DMS53 (cell line): ENCODE measurements around the gene CCDC88C.

Experiments used
- DNase-seq: peaks from one replicate; lab custom pipeline; 2025; lab: John Stamatoyannopoulos, UW

CCDC88C gene

GRCh38 chr14:91377700-91378652, 39.6 kb downstream of the CCDC88C start:
- DNase-seq = peak; percentile 52

- peak; percentile 88 for DNase-seq
These were observed 40.8 kb downstream of the CCDC88C start for GRCh38 chr14:91376547-91377477.

- DNase-seq = peak; percentile 80
These were observed 41.7 kb downstream of the CCDC88C start for GRCh38 chr14:91375720-91376452.

GRCh38 chr14:91374879-91375702, 42.5 kb downstream of the CCDC88C start:
- peak; percentile 94 for DNase-seq

GRCh38 chr14:91374287-91374878, 43.2 kb downstream of the CCDC88C start:
- DNase-seq = peak; percentile 76

GRCh38 chr14:91373591-91374254, 43.9 kb downstream of the CCDC88C start:
- peak; percentile 48 for DNase-seq

GRCh38 chr14:91372671-91373495, 44.7 kb downstream of the CCDC88C start:
- peak; percentile 89 for DNase-seq

GRCh38 chr14:91371990-91372375, 45.6 kb downstream of the CCDC88C start:
- peak; percentile 29 for DNase-seq

GRCh38 chr14:91371011-91371989, 46.3 kb downstream of the CCDC88C start:
- DNase-seq = peak; percentile 73

- peak; percentile 90 for DNase-seq
These were observed 47.8 kb downstream of the CCDC88C start for GRCh38 chr14:91369628-91370445.

- DNase-seq = no peak
These were observed 48.7 kb downstream of the CCDC88C start for GRCh38 chr14:91368776-91369416.

- no peak for DNase-seq
These were observed 50.1 kb downstream of the CCDC88C start for GRCh38 chr14:91367173-91368171.

GRCh38 chr14:91366749-91367148, 50.9 kb downstream of the CCDC88C start:
- no peak for DNase-seq

GRCh38 chr14:91365552-91365951, 52.1 kb downstream of the CCDC88C start:
- DNase-seq = no peak
